H1 (cell line): ENCODE data around the gene BABAM2. TPM values are rescaled to one million over a fixed set of nuclear protein-coding genes. Genes with fewer than 3 reads are reported as not detected.

Experiments
- PHF8 ChIP-seq: fragments of 200-600 bp; sonication (generic); conservative IDR thresholded peaks from 2 replicates; pipeline ENCODE4 v1.7.1; 2012; ENCODE audit warnings: low read depth, mild to moderate bottlenecking, inconsistent platforms, low read length, moderate library complexity
- polyA plus RNA-seq, 7 experiments: library from polyadenylated mRNA; depleted of rRNA in 3 of 7; stranded (reverse) in 5 of 7; unstranded in 2 of 7; fragments of >200 nt in 5 of 7; fragments of 200-250 nt in 2 of 7; gene quantifications; 1 replicate in 5 of 7; 2 replicates in 1 of 7; 4 replicates in 1 of 7; pipeline versions ENCODE4 v1.2.1 to v1.2.3, GENCODE V29; 2011 to 2013; ENCODE audit warnings: missing spikeins in 2 of 7, mixed read lengths in 2 of 7
- total RNA-seq: library from RNA; stranded (reverse); fragmentation: NEBNext Ultra II Directional; extraction: Animal tissue kit (Norgen Biotek cat#: 25700); gene quantifications from 2 replicates; pipeline ENCODE4 v1.2.1, GENCODE V29; 2021

BABAM2 gene
- total and polyA plus RNA-seq, 2 of the 8 experiments (the other 6 are each of a cell fraction or from before 2014, with no cell fraction given), result 15.8 to 20.9 TPM

- TF ChIP-seq PHF8, result no peak
Observed at GRCh38 chr2:28032816-28033215, 142.3 kb downstream of the BABAM2 start (continued).
